22Rv1 (cell line): ENCODE results near the gene CALCA.

Source experiments
- ZFX ChIP-seq: fragments of 450-650 bp; IDR thresholded peaks from 2 replicates; pipeline ENCODE4 v1.6.1; 2017; ENCODE audit warnings: antibody characterized with exemption, borderline replicate concordance
- TF ChIP-seq, protein P1 (sequence below): fragments of 450-650 bp; IDR thresholded peaks from 2 replicates; pipeline ENCODE4 v1.5.1; 2017; ENCODE audit warnings: mild to moderate bottlenecking

DNA sequence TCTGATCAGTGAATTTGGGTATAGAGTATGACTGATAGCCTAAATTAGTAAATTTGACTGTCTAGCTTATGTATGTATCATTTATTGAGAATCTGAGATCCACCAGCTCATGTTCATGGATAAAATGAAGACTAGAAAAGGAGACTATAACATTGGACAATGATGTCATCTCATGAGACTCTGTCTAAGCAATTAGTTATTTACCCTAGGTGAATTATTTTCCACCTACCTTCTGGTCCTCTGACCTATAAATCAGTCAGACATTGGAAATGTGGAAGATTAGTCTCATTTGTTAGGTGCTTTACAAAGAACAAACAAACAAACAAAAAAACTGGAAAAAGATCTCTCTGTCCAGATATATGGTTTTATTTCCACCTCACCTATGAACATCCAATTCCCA, 38.7 kb upstream of the CALCA start:
- TF ChIP-seq, protein P1, sequence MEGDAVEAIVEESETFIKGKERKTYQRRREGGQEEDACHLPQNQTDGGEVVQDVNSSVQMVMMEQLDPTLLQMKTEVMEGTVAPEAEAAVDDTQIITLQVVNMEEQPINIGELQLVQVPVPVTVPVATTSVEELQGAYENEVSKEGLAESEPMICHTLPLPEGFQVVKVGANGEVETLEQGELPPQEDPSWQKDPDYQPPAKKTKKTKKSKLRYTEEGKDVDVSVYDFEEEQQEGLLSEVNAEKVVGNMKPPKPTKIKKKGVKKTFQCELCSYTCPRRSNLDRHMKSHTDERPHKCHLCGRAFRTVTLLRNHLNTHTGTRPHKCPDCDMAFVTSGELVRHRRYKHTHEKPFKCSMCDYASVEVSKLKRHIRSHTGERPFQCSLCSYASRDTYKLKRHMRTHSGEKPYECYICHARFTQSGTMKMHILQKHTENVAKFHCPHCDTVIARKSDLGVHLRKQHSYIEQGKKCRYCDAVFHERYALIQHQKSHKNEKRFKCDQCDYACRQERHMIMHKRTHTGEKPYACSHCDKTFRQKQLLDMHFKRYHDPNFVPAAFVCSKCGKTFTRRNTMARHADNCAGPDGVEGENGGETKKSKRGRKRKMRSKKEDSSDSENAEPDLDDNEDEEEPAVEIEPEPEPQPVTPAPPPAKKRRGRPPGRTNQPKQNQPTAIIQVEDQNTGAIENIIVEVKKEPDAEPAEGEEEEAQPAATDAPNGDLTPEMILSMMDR = no peak
- no peak for TF ChIP-seq ZFX
